ENCODE measurements around the gene CXCL5. TPM values are rescaled to one million over a fixed set of nuclear protein-coding genes. Genes with fewer than 3 reads are reported as not detected.
A peak's percentile ranks its signal among the peaks of the same experiment; 100 is the strongest.

Gene CXCL5
- total RNA-seq, 3 donors from 2014 or later (not counting 1 experiment from before 2014, with no cell fraction given) = 0.23 to 2.0 (median 1.5) TPM

DNA sequence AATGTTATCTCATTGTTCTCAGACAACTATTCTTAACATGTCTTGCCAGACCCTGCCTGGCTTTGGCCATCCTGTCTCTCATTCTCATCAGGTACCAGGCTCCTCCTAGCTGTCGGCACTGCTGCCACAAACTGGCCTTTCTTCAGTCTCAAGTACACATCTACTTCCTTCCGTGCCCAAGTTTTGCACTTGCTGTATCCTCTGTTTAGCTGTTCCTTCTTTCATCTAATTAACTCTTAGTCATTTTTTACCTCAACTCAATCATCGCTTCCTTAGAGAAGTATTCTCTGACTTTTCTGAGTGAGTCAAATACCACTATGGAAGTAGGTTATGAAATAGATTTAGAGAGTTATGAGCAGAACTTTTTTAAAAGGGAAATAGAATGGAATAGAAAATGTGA is 20.3 kb upstream of the CXCL5 start:
- Mint-ChIP-seq H3K4me3 (no peak overlapping the region), H3K9me3 (peaks cover 1 to 6% of the 10 kb centered on the region in 2 donors), H3K27ac (no peak overlapping the region), H3K36me3 (no peaks in the 10 kb centered on the region), H3K4me1 (peaks cover 5 to 15% of the 10 kb centered on the region in 2 donors), H3K27me3 (ENCODE audit: low read depth in 2 of 2) (no peaks in the 10 kb centered on the region)
- Histone ChIP-seq H3K36me3 (ENCODE audit: control insufficient read depth, insufficient read depth, low read length) (no peaks in the 10 kb centered on the region), H3K4me1 (ENCODE audit: control insufficient read depth, insufficient read depth, low read length) (no peaks in the 10 kb centered on the region), H3K9me3 (ENCODE audit: control insufficient read depth, insufficient read depth, low read length) (no peaks in the 10 kb centered on the region), H3K4me3 (ENCODE audit: low read length) (no peak overlapping the region), H3K27ac (ENCODE audit: low read length) (no peak overlapping the region), H3K27me3 (ENCODE audit: control insufficient read depth, insufficient read depth, low read length) (no peaks in the 10 kb centered on the region)
- TF ChIP-seq, protein P1, sequence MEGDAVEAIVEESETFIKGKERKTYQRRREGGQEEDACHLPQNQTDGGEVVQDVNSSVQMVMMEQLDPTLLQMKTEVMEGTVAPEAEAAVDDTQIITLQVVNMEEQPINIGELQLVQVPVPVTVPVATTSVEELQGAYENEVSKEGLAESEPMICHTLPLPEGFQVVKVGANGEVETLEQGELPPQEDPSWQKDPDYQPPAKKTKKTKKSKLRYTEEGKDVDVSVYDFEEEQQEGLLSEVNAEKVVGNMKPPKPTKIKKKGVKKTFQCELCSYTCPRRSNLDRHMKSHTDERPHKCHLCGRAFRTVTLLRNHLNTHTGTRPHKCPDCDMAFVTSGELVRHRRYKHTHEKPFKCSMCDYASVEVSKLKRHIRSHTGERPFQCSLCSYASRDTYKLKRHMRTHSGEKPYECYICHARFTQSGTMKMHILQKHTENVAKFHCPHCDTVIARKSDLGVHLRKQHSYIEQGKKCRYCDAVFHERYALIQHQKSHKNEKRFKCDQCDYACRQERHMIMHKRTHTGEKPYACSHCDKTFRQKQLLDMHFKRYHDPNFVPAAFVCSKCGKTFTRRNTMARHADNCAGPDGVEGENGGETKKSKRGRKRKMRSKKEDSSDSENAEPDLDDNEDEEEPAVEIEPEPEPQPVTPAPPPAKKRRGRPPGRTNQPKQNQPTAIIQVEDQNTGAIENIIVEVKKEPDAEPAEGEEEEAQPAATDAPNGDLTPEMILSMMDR (IDR thresholded peaks at IDR 0.05) = no peak
- ATAC-seq (peak in 2 of 3 donors; percentile 21 to 44), DNase-seq (no peak)
- 17% methylated on average over 2 of the region's 3 CpGs for WGBS (ENCODE audit: insufficient coverage)
- intact Hi-C loops (cut with micrococcal nuclease) = no loop called here

GRCh38 chr4:74018116-74018515 is 19.6 kb upstream of the CXCL5 start:
- no peak overlapping the region for H3K4me3 Mint-ChIP-seq

GRCh38 chr4:74016068-74016467 is 17.6 kb upstream of the CXCL5 start:
- Histone ChIP-seq H3K27ac (ENCODE audit: low read length) (no peak overlapping the region), H3K4me1 (ENCODE audit: control insufficient read depth, insufficient read depth, low read length) (no peaks in the 10 kb centered on the region), H3K27me3 (ENCODE audit: control insufficient read depth, insufficient read depth, low read length) (no peaks in the 10 kb centered on the region), H3K9me3 (ENCODE audit: control insufficient read depth, insufficient read depth, low read length) (no peaks in the 10 kb centered on the region), H3K4me3 (ENCODE audit: low read length) (no peak overlapping the region), H3K36me3 (ENCODE audit: control insufficient read depth, insufficient read depth, low read length) (no peaks in the 10 kb centered on the region)
- H3K4me3 Mint-ChIP-seq = no peak overlapping the region
- no peak overlapping the region for H3K27ac Mint-ChIP-seq
- 0% methylated on average over 1 of the region's 1 CpG for WGBS (ENCODE audit: insufficient coverage)
- H3K36me3 Mint-ChIP-seq = no peaks in the 10 kb centered on the region
- ATAC-seq (peak; percentile 58 to 70 (median 67)), DNase-seq (peak in 1 of 2 donors; percentile 17)
- peaks cover 5 to 15% of the 10 kb centered on the region in 2 donors for H3K4me1 Mint-ChIP-seq
- H3K27me3 Mint-ChIP-seq (ENCODE audit: low read depth in 2 of 2) = no peaks in the 10 kb centered on the region
- intact Hi-C loops (cut with micrococcal nuclease) = no loop called here
- peaks cover 3 to 6% of the 10 kb centered on the region in 2 donors for H3K9me3 Mint-ChIP-seq
- TF ChIP-seq, protein P1 (IDR thresholded peaks at IDR 0.05) = no peak

More at GRCh38 chr4:74018116-74018515, 19.6 kb upstream of the CXCL5 start:
- TF ChIP-seq, protein P1 (IDR thresholded peaks at IDR 0.05) = no peak
- Mint-ChIP-seq H3K9me3 (peaks cover 3 to 6% of the 10 kb centered on the region in 2 donors), H3K36me3 (no peaks in the 10 kb centered on the region), H3K4me1 (peaks cover 5 to 15% of the 10 kb centered on the region in 2 donors), H3K27ac (no peak overlapping the region), H3K27me3 (ENCODE audit: low read depth in 2 of 2) (no peaks in the 10 kb centered on the region)
- no peaks in the 10 kb centered on the region for H3K4me1 ChIP-seq (ENCODE audit: control insufficient read depth, insufficient read depth, low read length)
- intact Hi-C loops (cut with micrococcal nuclease) = no loop called here
- H3K36me3 ChIP-seq (ENCODE audit: control insufficient read depth, insufficient read depth, low read length) = no peaks in the 10 kb centered on the region
- H3K27ac ChIP-seq (ENCODE audit: low read length) = no peak overlapping the region
- no peak for DNase-seq
- H3K4me3 ChIP-seq (ENCODE audit: low read length) = no peak overlapping the region
- ATAC-seq = no peak
- no peaks in the 10 kb centered on the region for H3K27me3 ChIP-seq (ENCODE audit: control insufficient read depth, insufficient read depth, low read length)
- no peaks in the 10 kb centered on the region for H3K9me3 ChIP-seq (ENCODE audit: control insufficient read depth, insufficient read depth, low read length)

DNA sequence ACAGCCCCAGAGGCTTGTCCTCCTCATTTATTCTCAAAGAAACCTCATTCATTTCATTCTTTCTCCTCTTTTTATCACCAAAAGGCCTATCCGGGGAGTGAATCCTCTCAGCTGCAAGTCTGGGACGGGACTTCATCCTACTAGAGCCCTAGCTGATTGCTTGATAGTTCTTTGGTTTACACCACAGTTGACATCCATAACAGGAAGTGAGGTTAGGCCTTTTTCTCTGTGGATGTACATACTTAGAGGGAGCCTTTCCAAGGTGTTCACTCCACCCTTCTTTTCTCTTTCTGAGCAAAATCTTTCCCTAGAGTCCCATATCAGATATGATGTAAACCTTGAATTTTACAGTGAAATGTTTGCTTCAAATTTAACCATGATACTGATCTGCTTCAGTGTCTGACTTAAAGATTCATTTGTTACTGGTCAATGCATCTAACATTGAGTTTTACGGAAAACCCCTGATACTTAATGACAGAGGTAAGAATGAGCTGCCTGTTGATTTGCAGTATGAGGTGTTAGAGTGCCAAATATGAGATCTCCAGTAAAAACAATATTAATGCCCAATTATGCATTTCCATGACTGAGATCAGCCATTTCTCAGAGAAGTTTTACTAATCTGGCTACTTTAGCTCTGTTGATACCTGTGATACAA is 16.8 kb upstream of the CXCL5 start:
- intact Hi-C loops (cut with micrococcal nuclease) = no loop called here
- no peaks in the 10 kb centered on the region for H3K36me3 Mint-ChIP-seq
- no peaks in the 10 kb centered on the region for H3K4me1 ChIP-seq (ENCODE audit: control insufficient read depth, insufficient read depth, low read length)
- no peaks in the 10 kb centered on the region for H3K36me3 ChIP-seq (ENCODE audit: control insufficient read depth, insufficient read depth, low read length)
- no peak for ATAC-seq
- no peaks in the 10 kb centered on the region for H3K27me3 Mint-ChIP-seq (ENCODE audit: low read depth in 2 of 2)
- TF ChIP-seq, protein P1 (IDR thresholded peaks at IDR 0.05) = no peak
- H3K4me1 Mint-ChIP-seq = peaks cover 5 to 15% of the 10 kb centered on the region in 2 donors
- H3K9me3 Mint-ChIP-seq = peaks cover 4 to 7% of the 10 kb centered on the region in 2 donors
- no peak overlapping the region for H3K27ac Mint-ChIP-seq
- H3K27me3 ChIP-seq (ENCODE audit: control insufficient read depth, insufficient read depth, low read length) = no peaks in the 10 kb centered on the region
- no peak for DNase-seq
- H3K27ac ChIP-seq (ENCODE audit: low read length) = no peak overlapping the region
- no peaks in the 10 kb centered on the region for H3K9me3 ChIP-seq (ENCODE audit: control insufficient read depth, insufficient read depth, low read length)
- H3K4me3 ChIP-seq (ENCODE audit: low read length) = no peak overlapping the region
- no peak overlapping the region for H3K4me3 Mint-ChIP-seq
- 91% methylated on average over 3 of the region's 3 CpGs for WGBS (ENCODE audit: insufficient coverage)

Data from natural killer cell (primary cell).